ACC112 (cell line): Measurements from ENCODE around the gene KSR2.

ENCODE experiments used
- H2AFZ ChIP-seq: fragments of 200-600 bp; sonication (generic); one replicate; pipeline ENCODE4 v1.6.0; 2017; ENCODE audit warnings: antibody characterized with exemption, low read length; ENCODE audit not compliant: unreplicated experiment
- H3K27ac ChIP-seq: fragments of 200-600 bp; sonication (generic); 2 replicates; pipeline ENCODE4 v1.5.1; 2014; ENCODE audit warnings: low read depth, mild to moderate bottlenecking, antibody characterized with exemption, low read length, moderate library complexity
- H3K27me3 ChIP-seq: fragments of 200-600 bp; sonication (generic); 2 replicates; pipeline ENCODE4 v1.6.1; 2014; ENCODE audit warnings: mild to moderate bottlenecking, antibody characterized with exemption, low read length, moderate library complexity, mixed read lengths; ENCODE audit not compliant: insufficient read depth
- H3K36me3 ChIP-seq: fragments of 200-600 bp; sonication (generic); 2 replicates; pipeline ENCODE4 v1.6.1; 2016; ENCODE audit warnings: mild to moderate bottlenecking, antibody characterized with exemption, low read length, moderate library complexity, mixed read lengths; ENCODE audit not compliant: insufficient read depth
- H3K4me1 ChIP-seq: fragments of 200-600 bp; sonication (generic); one replicate; pipeline ENCODE4 v1.6.1; 2016; ENCODE audit warnings: low read length, mixed read lengths; ENCODE audit not compliant: insufficient read depth, unreplicated experiment, control insufficient read depth
- H3K4me3 ChIP-seq: fragments of 200-600 bp; sonication (generic); 2 replicates; pipeline ENCODE4 v1.5.1; 2014; ENCODE audit warnings: mild to moderate bottlenecking, low read depth, low read length
- H3K79me2 ChIP-seq: fragments of 200-600 bp; sonication (generic); one replicate; pipeline ENCODE4 v1.6.0; 2016; ENCODE audit warnings: low read length; ENCODE audit not compliant: control insufficient read depth, unreplicated experiment, insufficient read depth

Gene KSR2

DNA sequence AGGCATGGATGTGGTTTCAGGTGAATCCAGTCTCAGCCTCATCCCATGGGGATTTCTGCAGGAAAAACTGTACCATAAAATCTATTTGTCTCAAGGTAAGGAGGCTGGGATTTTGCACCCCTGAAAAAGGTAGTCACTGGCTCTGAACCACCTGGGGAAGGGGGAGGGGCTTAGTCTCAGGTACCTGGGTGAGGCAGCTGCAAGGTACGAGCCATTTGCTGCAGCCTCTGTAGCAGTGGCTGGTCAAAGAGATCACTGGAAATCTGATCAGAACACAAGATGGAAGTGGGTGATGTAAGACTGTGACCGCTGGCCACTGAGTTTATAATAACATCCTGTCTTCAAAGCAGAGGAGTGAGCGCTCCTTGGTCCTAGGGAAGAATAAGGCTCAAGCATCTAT, 397.5 kb downstream of the KSR2 start:
- no peaks in the 10 kb centered on the region for H3K36me3 ChIP-seq
- no peak overlapping the region for H3K27ac ChIP-seq
- H3K4me1 ChIP-seq, result no peaks in the 10 kb centered on the region
- no peaks in the 10 kb centered on the region for H3K79me2 ChIP-seq
- H3K27me3 ChIP-seq, result no peaks in the 10 kb centered on the region
- H3K4me3 ChIP-seq, result no peak overlapping the region
- H2AFZ ChIP-seq, result no peak overlapping the region

DNA sequence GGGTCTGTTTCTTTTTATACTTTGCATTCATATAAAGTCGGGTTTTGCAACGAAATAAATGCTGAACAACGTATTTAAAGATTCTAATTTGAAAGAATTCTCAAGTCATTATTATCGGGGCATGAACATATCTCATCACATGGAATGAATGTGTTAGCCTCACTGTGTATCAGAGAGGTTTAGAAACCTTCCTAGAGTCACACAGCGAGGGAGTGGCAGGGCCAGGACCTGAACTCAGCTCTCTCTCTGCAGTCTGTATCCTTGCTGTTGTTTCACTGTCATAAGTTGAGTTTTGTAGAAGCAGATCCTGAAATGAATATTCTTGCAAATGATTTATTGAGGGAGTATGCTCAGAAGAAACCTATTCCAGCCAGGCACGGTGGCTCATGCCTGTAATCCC, 398.2 kb downstream of the KSR2 start:
- H3K4me1 ChIP-seq, result no peaks in the 10 kb centered on the region
- no peaks in the 10 kb centered on the region for H3K79me2 ChIP-seq
- H3K36me3 ChIP-seq, result no peaks in the 10 kb centered on the region
- no peak overlapping the region for H3K4me3 ChIP-seq
- no peak overlapping the region for H2AFZ ChIP-seq
- H3K27me3 ChIP-seq, result no peaks in the 10 kb centered on the region
- no peak overlapping the region for H3K27ac ChIP-seq

DNA sequence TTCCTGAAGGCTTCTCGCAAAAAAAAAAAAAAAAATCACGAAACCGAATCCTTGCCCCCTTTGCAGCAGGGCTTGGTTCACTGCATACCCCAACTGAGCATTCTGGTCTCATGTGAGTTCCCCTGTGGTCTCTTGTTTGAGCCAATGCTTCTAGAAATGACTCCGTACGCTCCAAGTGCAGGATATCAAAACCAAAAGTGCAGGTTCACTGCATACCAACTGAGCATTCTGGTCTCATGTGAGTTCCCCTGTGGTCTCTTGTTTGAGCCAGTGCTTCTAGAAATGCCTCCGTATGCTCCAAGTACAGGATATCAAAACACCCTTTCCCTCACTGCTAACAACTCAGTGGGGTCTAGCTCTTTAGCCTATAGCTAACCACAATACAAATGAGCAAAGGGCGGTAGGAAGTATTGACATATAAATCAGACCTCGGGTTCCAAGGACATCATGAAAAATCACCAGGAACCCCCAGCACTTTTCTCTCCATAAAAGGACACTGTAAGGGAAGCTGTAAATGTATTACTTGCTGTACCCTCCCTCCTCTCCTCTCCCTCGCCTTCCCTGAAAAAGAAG, 401.1 kb downstream of the KSR2 start:
- no peaks in the 10 kb centered on the region for H3K27me3 ChIP-seq
- no peaks in the 10 kb centered on the region for H3K79me2 ChIP-seq
- no peaks in the 10 kb centered on the region for H3K4me1 ChIP-seq
- H3K36me3 ChIP-seq, result no peaks in the 10 kb centered on the region
- H2AFZ ChIP-seq, result no peak overlapping the region
- H3K4me3 ChIP-seq, result no peak overlapping the region
- no peak overlapping the region for H3K27ac ChIP-seq

DNA sequence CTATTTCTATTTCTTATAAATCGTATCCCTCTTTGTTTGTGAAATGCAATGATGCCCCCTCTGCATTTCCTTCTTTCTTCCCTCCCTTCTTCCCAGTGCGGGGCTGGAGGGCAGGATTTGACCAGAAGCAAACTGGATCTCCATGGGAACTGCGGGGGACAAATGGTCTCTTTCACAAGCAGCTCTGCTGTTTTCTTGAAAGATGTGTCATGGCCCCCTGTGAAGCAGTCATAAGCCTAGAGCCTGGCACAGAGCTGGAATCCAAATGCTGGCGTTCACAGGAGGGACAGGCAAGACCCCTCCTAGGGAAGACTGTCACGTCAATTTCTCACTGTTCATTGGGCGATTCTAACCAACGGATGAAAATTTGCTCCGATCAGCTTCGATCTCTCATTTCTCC, 403.9 kb downstream of the KSR2 start:
- Histone ChIP-seq H3K79me2 (no peaks in the 10 kb centered on the region), H3K4me3 (no peak overlapping the region), H3K27ac (no peak overlapping the region), H2AFZ (no peak overlapping the region), H3K4me1 (no peaks in the 10 kb centered on the region), H3K36me3 (no peaks in the 10 kb centered on the region), H3K27me3 (no peaks in the 10 kb centered on the region)

- Histone ChIP-seq H3K79me2 (no peaks in the 10 kb centered on the region), H3K4me3 (no peak overlapping the region), H3K27me3 (no peaks in the 10 kb centered on the region), H3K27ac (no peak overlapping the region), H3K4me1 (no peaks in the 10 kb centered on the region), H3K36me3 (no peaks in the 10 kb centered on the region), H2AFZ (no peak overlapping the region)
Observed at GRCh38 chr12:117563706-117564105, 405.1 kb downstream of the KSR2 start.

- Histone ChIP-seq H3K4me1 (no peaks in the 10 kb centered on the region), H3K79me2 (no peaks in the 10 kb centered on the region), H3K27ac (no peak overlapping the region), H3K4me3 (no peak overlapping the region), H2AFZ (no peak overlapping the region), H3K36me3 (no peaks in the 10 kb centered on the region), H3K27me3 (no peaks in the 10 kb centered on the region)
Observed at GRCh38 chr12:117563007-117563406, 405.8 kb downstream of the KSR2 start.

- Histone ChIP-seq H3K36me3 (no peaks in the 10 kb centered on the region), H3K4me1 (no peaks in the 10 kb centered on the region), H3K27ac (no peak overlapping the region), H3K4me3 (no peak overlapping the region), H2AFZ (no peak overlapping the region), H3K79me2 (no peaks in the 10 kb centered on the region), H3K27me3 (no peaks in the 10 kb centered on the region)
Observed at GRCh38 chr12:117561990-117562389, 406.8 kb downstream of the KSR2 start.

- no peak overlapping the region for H3K27ac ChIP-seq
- H2AFZ ChIP-seq, result no peak overlapping the region
- H3K4me1 ChIP-seq, result no peaks in the 10 kb centered on the region
- no peaks in the 10 kb centered on the region for H3K36me3 ChIP-seq
- no peaks in the 10 kb centered on the region for H3K79me2 ChIP-seq
- H3K4me3 ChIP-seq, result no peak overlapping the region
- no peaks in the 10 kb centered on the region for H3K27me3 ChIP-seq
Observed at GRCh38 chr12:117559978-117560377, 408.8 kb downstream of the KSR2 start.

- Histone ChIP-seq H3K27me3 (no peaks in the 10 kb centered on the region), H3K27ac (no peak overlapping the region), H3K36me3 (no peaks in the 10 kb centered on the region), H2AFZ (no peak overlapping the region), H3K79me2 (no peaks in the 10 kb centered on the region), H3K4me1 (no peaks in the 10 kb centered on the region), H3K4me3 (no peak overlapping the region)
Observed at GRCh38 chr12:117555889-117556288, 412.9 kb downstream of the KSR2 start.

DNA sequence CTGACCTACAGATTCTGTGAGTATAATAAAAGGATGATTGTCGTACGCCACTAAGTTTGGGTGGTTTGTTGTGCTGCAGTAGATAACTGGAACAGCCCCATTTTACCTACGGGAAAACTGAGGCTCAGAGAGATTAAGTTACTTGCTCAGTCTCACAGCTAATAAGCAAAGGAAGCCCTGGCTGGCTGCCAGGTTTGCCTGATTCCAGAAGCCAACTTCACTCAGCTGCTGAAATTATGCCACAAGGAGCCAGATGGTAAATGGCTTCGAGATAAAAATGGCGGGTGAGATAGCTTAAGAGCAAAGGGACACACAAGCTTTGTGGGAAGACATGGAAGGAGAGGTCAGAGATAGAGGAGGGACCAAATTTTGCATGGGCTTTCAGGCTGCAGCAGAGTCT, 415.8 kb downstream of the KSR2 start:
- no peaks in the 10 kb centered on the region for H3K27me3 ChIP-seq
- H3K4me3 ChIP-seq, result no peak overlapping the region
- no peaks in the 10 kb centered on the region for H3K79me2 ChIP-seq
- H3K36me3 ChIP-seq, result no peaks in the 10 kb centered on the region
- H3K27ac ChIP-seq, result no peak overlapping the region
- no peak overlapping the region for H2AFZ ChIP-seq
- H3K4me1 ChIP-seq, result no peaks in the 10 kb centered on the region

- no peak overlapping the region for H3K4me3 ChIP-seq
- H3K27me3 ChIP-seq, result no peaks in the 10 kb centered on the region
- H3K4me1 ChIP-seq, result no peaks in the 10 kb centered on the region
- no peaks in the 10 kb centered on the region for H3K79me2 ChIP-seq
- H3K27ac ChIP-seq, result no peak overlapping the region
- H3K36me3 ChIP-seq, result no peaks in the 10 kb centered on the region
- no peak overlapping the region for H2AFZ ChIP-seq
Observed at GRCh38 chr12:117551665-117552064, 417.1 kb downstream of the KSR2 start.
